Activated T-cell treated with anti-CD3 and anti-CD28 coated beads, Interleukin-2, amount 50 U/mL, for 72 hours (primary cell): ENCODE measurements around the gene TMEM191C. TPM values are rescaled to one million over a fixed set of nuclear protein-coding genes. Genes with fewer than 3 reads are reported as not detected.
"Not testable (repeated sequence)": the region's sequence is repeated elsewhere in the genome, so short reads cannot be mapped to it uniquely, and the experiment has no call there.

Source experiments
- ATAC-seq, 2 donors: fragments of 150-1000 bp; cut with Tn5 transposase; replicated peaks in 1 of 2; 2 replicates each; pipeline ENCODE4 v1.10.0; 2021; ENCODE audit warnings: moderate library complexity in 2 of 2, mild to moderate bottlenecking in 1 of 2
- DNase-seq, 2 donors: peaks; one replicate each; pipeline ENCODE4 v3.0.0; 2021 to 2022; ENCODE audit warnings: mixed read lengths in 1 of 2
- H3K27ac Mint-ChIP-seq: one replicate; pipeline ENCODE4 v1.8.0; 2022; ENCODE audit warnings: mild to moderate bottlenecking, moderate library complexity, mixed read lengths
- H3K27me3 Mint-ChIP-seq: one replicate; pipeline ENCODE4 v1.8.0; 2022; ENCODE audit warnings: low read depth, mixed read lengths
- H3K36me3 Mint-ChIP-seq, 2 donors: one replicate each; pipeline ENCODE4 v1.8.0; 2022; ENCODE audit warnings: mixed read lengths in 2 of 2, mild to moderate bottlenecking in 1 of 2; ENCODE audit not compliant: insufficient read depth in 2 of 2
- H3K4me1 Mint-ChIP-seq: one replicate; pipeline ENCODE4 v1.8.0; 2022; ENCODE audit warnings: low read depth, mixed read lengths
- H3K4me3 Mint-ChIP-seq, 2 donors: one replicate each; pipeline ENCODE4 v1.8.0; 2022; ENCODE audit warnings: mild to moderate bottlenecking in 2 of 2, mixed read lengths in 2 of 2, moderate library complexity in 2 of 2
- H3K9me3 Mint-ChIP-seq, 2 donors: one replicate each; pipeline ENCODE4 v1.8.0; 2022; ENCODE audit warnings: mixed read lengths in 2 of 2
- total RNA-seq, 2 donors: library from RNA; stranded (reverse); gene quantifications; one replicate each; pipeline ENCODE4 v1.2.3, GENCODE V29; 2022

TMEM191C gene
- total RNA-seq, 2 donors from 2014 or later: 1.5 to 3.0 TPM

DNA sequence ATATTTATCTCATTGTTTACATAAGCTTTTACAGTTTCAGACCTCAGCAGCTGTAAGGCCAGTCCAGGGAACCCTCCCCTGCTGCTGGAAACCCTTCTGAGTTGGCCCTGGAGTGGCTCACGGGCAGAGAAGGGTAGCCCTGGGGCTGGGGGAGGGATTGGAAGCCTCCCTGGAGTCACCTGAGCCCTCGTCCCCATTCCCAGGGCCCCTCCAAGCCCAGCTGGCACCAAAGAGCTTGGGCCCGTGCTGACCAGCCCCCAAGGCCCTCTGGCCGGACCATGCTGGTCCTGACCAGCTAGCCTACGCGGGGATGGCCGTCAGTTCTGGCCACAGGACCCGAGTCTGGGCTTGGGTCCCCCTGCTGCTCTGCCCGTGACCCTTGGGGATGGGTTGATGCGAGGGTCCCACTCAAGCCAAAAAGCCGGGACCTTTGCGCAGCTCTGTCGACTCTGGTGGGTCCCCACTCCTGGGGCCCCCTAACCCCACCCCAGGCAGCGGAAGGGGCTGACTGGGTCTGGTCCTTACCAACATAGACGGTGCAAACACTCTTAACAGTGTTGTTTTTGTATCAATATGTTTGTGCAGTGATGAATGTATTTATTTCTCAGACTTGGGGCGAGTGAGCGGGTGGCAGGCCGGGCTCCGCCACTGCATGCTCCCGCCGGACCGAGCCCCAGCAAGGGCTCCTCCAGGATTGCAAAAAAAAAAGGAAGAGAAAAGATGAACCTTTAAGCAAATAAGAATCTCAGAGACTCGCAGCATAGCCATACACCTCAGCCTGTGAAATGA, 17.5 kb upstream of the TMEM191C start:
- no peaks in the 10 kb centered on the region for H3K27me3 Mint-ChIP-seq
- H3K27ac Mint-ChIP-seq: no peak overlapping the region
- H3K4me3 Mint-ChIP-seq: no peak overlapping the region
- DNase-seq: no peak
- H3K4me1 Mint-ChIP-seq: no peaks in the 10 kb centered on the region
- no peaks in the 10 kb centered on the region for H3K9me3 Mint-ChIP-seq
- ATAC-seq: no peak
- H3K36me3 Mint-ChIP-seq: no peaks in the 10 kb centered on the region

DNA sequence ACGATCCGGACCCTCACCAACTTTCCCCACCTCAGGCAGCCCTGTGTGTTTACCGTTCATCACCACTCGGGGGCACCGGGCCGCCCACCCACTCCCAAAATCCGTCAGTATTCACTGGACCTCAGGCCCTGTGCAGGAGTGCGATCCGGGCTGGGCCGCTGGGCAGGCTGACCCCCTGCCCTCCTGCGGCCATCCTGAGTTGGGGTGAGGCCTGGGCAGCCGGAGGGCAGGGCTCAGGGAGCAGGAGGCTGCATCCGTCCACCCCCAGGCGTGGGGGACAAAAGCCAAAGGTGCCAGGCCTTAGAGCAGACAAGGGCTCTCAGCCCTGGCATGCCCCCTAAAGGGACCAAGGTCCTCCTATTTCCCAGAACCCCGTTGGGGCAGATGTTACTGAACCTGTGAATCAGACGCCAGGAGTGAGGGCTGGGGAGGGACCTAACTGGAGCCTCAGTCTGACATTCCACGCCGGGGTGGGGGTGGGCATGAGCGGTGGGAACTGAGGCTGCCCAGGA, 16.8 kb upstream of the TMEM191C start:
- DNase-seq: no peak
- no peaks in the 10 kb centered on the region for H3K36me3 Mint-ChIP-seq
- no peaks in the 10 kb centered on the region for H3K9me3 Mint-ChIP-seq
- no peaks in the 10 kb centered on the region for H3K4me1 Mint-ChIP-seq
- H3K27me3 Mint-ChIP-seq: no peaks in the 10 kb centered on the region
- no peak overlapping the region for H3K4me3 Mint-ChIP-seq
- H3K27ac Mint-ChIP-seq: no peak overlapping the region
- ATAC-seq: no peak

DNA sequence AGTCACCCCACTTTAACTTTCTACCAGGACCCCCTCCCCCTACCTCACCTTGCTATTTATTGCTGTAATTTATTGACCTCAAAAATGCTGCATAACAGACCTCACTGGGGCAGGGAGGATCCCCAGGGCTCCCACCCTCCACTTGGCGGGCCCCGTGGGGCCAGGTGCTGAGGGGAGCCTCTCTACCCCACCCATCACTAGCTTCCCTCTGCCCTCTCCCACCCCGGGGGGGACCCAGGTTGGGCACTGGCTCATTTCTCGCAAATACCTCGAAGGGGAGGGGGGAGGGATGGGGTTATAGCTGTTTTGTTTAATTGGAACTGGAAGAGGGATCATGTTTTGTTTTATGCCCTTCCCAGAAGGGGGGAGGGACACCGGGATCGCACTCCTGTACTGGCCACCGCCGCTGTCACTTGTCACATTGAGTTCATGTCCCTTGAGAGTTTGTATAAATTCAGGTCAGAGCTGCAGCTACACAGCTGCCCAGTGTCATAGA, 16.3 kb upstream of the TMEM191C start:
- Mint-ChIP-seq H3K27ac (no peak overlapping the region), H3K4me3 (no peak overlapping the region), H3K27me3 (no peaks in the 10 kb centered on the region), H3K4me1 (no peaks in the 10 kb centered on the region), H3K9me3 (no peaks in the 10 kb centered on the region), H3K36me3 (no peaks in the 10 kb centered on the region)
- ATAC-seq (no peak), DNase-seq (no peak)

DNA sequence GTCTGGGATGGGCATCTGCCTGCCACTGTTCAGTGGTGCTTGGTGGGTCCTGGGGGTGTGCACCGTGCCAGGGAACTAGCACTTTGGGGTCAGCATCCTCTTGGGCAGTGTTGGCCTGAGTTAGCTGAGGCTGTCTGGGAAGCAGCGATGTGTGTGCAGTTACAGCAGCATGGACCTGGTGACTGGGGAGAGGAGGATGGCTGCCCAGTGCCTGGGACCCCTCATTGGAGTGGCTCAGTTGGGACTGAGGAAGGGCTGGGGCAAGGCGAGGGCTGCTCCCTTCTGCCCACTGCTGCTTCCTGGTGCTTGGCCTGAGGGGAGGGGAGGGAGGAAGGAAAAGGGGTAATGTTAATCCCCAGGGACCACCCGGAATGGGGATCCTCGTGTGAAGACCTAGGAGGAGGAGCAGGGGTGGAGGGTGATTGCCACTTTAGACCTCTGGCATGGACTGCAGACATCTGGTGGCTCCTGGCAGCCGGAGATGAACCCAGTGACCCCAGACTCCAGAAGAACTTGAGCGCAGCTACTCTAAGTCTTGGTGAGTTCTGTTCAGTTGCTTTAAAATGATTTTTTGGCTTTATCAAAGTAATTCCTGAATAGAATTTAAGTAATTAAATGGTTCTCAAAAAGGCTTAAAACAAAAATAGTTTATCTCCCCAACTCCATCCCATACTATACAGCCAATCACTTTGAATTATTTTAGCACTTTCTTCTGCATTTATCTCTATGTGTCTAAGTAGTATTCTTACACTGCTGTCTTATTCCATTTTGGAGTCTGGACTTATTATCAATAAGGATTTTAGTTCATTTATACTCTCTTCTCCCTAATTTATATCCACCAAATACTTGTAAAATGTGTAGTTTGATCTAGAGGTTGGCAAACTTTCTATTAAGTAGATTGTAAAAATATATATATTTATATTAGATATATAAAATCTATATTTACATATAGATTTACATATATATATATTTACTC, 15.4 kb upstream of the TMEM191C start:
- no peaks in the 10 kb centered on the region for H3K27me3 Mint-ChIP-seq
- H3K4me1 Mint-ChIP-seq: no peaks in the 10 kb centered on the region
- H3K4me3 Mint-ChIP-seq: no peak overlapping the region
- ATAC-seq (no peak), DNase-seq (no peak)
- H3K36me3 Mint-ChIP-seq: no peaks in the 10 kb centered on the region
- no peaks in the 10 kb centered on the region for H3K9me3 Mint-ChIP-seq
- H3K27ac Mint-ChIP-seq: peak overlapping the region; percentile 54

DNA sequence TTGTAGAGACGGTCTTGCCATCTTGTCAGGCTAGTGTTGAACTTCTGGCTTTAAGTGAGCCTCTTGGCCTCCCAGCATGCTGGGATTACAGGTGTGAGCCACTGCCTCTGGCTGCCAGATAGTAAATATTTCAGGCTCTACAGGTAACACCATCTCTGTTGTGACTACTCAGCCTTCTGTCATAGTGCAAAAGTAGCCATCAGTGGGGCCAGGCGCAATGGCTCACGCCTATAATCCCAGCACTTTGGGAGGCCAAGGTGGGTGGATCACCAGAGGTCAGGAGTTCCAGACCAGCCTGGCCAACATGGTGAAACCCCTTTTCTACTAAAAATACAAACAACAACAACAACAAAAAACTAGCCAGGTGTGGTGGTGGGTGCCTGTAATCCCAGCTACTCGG, 14.5 kb upstream of the TMEM191C start:
- H3K27me3 Mint-ChIP-seq, H3K27ac Mint-ChIP-seq, H3K4me3 Mint-ChIP-seq, ATAC-seq, H3K9me3 Mint-ChIP-seq, H3K36me3 Mint-ChIP-seq, DNase-seq, H3K4me1 Mint-ChIP-seq: not testable (repeated sequence)

DNA sequence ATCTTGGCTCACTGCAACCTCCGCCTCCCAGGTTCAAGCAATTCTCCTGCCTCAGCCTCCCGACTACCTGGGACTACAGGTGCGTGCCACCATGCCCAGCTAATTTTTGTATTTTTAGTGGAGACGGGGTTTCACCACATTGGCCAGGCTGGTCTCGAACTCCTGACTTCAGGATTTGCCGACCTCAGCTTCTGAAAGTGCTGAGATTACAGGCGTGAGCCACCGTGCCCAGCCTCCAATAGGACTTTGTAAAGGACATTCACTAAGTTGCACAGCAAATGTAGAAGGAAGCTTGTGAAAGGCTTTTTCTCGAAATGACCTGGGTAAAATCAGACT, 12.2 kb upstream of the TMEM191C start:
- H3K27me3 Mint-ChIP-seq, ATAC-seq, H3K4me1 Mint-ChIP-seq, DNase-seq, H3K9me3 Mint-ChIP-seq, H3K36me3 Mint-ChIP-seq, H3K4me3 Mint-ChIP-seq, H3K27ac Mint-ChIP-seq: not testable (repeated sequence)

DNA sequence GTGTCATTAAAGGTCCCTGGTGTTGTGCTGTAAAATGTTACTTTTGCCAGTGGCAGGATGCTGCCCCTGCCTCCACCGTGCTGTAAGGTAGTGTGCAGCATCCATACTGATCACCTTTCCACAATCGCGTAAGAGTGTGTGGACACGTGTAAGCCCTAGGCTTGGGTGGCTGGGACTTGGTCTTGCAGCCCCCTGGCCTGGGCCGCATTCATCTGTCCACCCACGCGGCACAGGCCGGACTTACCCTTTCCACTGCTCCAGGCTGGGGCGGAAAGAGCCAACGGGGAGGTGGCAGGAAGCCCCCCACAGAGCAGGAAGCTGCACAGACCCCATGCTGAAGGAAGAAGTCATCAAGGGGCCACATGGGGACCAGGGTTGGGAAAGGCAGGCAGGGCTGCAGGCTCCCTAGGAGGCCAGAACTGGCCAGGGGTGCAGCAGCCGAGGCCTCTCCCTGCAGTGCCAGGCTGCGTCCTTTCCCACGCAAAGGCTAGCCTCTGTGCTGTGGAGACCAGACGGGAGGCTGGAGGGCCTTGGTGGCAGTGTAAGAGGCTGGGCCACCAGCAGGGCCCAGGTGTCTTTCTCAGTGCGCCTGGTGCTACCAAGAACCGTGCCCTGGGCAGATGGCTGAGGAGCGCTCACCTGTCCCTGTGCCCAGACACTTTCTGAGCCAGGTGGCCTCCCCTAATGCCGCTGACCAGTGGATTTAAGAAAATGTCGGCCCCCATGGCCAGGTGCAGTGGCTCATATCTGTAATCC, 11.7 kb upstream of the TMEM191C start:
- Mint-ChIP-seq H3K4me3 (no peak overlapping the region), H3K4me1 (no peaks in the 10 kb centered on the region), H3K9me3 (no peaks in the 10 kb centered on the region), H3K36me3 (no peaks in the 10 kb centered on the region), H3K27me3 (no peaks in the 10 kb centered on the region), H3K27ac (no peak overlapping the region)
- DNase-seq (no peak), ATAC-seq (no peak)

DNA sequence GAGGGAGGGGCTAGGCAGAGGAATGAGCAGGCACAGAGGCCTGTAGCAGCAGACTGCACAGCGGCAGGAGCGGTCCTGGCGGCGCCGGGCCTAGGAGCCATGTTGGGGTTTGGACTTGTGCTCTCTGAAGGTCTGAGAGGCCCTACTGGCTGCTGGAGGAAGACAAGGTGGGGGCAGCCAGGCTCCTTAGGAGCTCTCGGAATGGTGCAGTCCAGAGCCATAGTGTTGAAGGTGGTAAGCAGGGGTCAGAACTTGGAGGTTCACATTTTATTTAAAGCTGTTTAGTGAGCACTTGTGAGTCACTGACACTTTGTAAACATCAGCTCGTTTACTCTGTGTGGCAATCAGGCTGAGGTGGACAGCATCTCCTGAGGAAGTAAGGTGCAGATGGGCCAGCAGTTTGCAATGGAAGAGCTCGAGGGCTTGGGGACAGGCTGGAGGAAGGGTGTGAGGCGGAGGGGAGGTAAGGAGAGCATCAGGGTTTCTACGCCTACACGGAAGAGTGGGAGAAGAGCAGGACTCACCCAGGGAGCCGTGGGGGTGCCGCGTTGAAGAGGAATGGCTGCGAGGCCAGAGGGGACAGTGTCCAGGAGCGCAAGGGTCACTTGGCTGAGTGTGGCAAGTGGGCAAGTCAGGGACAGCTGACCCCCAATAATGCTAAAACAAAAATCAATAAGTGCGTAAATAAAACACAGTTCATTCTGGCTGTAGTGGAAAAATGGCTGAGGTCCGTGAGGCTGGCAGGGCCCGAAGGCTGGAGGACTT, 10.0 kb upstream of the TMEM191C start:
- H3K9me3 Mint-ChIP-seq: no peaks in the 10 kb centered on the region
- H3K36me3 Mint-ChIP-seq: no peaks in the 10 kb centered on the region
- ATAC-seq (no peak), DNase-seq (no peak)
- no peaks in the 10 kb centered on the region for H3K4me1 Mint-ChIP-seq
- H3K4me3 Mint-ChIP-seq: no peak overlapping the region
- H3K27ac Mint-ChIP-seq: no peak overlapping the region
- no peaks in the 10 kb centered on the region for H3K27me3 Mint-ChIP-seq

DNA sequence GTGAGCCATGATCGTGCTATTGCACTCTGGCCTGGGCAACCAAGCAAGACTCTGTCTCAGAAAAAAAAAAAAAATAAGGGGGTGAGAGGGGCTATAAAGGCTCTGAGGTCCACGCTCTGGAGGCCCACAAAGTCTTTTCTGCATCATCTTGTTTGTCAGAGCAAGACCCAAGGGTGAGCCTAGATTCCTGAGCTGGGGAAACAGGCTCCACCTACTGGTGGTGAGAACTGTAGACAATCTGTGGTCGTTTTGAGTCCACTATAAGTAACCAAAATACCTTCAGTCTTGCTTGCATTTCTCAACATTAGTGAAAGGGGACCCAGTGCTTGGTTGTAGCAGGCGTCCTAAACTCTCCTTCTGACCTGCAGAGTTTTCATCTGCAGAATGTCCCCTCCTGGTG, 4.5 kb upstream of the TMEM191C start:
- H3K9me3 Mint-ChIP-seq, H3K27ac Mint-ChIP-seq, H3K27me3 Mint-ChIP-seq, H3K4me3 Mint-ChIP-seq, DNase-seq, H3K4me1 Mint-ChIP-seq, ATAC-seq, H3K36me3 Mint-ChIP-seq: not testable (repeated sequence)

DNA sequence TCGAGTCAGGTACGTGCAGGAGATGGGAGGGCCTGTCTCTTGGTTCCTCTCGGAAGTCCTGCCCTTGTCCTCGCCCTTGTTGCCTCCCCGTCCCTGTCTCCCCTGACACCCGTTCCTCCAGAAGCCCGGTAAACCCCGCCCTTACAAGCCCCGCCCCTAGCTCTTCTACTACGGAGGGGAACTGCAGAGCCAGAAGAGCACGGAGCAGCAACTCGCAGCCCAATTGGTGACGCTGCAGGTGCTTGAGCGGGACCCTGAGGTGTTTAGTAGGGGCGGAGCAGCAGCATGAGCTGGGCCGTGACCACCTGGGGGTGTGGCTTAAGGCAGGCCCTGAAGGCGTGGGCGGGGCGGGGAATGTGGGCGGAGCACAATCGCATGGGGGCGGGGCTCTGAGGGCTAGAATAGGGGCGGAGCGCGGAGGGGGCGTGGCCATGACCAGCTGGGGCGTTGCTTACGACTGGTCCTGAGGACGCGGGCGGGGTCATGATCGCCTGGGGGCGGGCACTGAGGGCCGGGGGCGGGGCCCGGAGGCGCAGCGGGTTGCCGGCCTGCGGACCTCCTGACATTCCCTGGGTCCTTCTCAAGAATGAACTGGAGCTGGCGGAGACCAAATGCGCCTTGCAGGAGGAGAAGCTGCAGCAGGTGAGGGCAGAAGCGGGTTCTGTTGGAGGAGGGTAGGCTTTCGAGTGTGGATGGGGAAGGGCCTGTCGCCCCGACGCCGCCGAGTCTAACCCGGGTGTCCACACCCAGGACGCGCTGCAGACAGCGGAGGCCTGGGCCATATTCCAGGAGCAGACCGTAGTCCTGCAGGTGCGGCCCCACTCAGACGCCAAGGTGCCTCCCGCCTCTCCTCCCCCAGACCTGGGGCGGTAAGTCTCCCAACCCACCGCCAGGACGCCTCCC, 1.3 kb downstream of the TMEM191C start:
- not testable (repeated sequence) for H3K27ac Mint-ChIP-seq, H3K36me3 Mint-ChIP-seq, H3K27me3 Mint-ChIP-seq, H3K9me3 Mint-ChIP-seq, H3K4me1 Mint-ChIP-seq
- H3K4me3 Mint-ChIP-seq: peak overlapping the region; percentile 89
- DNase-seq: peak; percentile 91 to 93
- ATAC-seq: peak; percentile 89 to 91

DNA sequence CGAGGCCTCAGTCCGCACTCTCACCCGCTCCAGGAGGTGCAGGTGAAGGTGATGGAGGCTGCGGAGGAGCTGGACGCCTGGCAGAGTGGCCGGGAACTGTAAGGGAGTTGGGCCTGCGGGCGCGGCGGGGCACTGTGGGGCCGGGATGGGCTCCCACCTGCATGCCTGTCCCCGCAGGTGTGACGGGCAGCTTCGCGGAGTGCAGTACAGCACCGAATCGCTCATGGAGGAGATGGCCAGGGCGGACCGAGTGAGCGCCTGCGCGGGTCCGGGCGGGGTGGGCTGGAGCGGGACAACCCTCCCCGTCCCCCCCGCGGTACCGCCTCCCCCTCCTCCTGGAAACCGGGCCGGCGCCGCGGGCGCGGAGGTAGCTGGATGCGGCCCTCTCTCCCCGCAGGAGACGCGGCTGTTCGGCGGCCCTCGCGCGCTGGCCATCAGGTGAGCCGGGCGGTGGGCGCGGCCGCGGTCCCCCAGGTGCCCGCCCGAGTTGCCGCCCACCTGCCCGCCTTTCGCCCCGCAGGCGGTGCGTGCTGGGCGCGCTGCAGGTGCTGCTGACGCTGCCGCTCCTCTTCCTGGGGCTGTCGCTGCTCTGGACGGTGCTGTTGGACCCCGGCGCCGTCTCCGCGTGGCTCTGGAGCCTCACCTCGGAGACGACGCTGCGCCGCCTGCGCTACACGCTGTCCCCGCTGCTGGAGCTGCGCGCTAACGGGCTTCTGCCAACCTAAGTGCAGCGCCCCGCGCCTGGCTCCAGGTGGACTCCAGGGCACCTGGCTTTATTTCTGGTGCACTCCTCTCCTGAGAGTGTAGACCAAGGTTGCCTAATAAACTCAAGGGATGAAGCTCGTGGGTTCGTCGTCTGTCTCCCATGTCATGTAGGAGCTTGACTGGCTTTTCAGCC, 2.2 kb downstream of the TMEM191C start:
- not testable (repeated sequence) for H3K27ac Mint-ChIP-seq, H3K4me3 Mint-ChIP-seq, H3K9me3 Mint-ChIP-seq, DNase-seq, H3K4me1 Mint-ChIP-seq, ATAC-seq, H3K36me3 Mint-ChIP-seq, H3K27me3 Mint-ChIP-seq
